T47D (cell line): Measurements from ENCODE around the gene MAN1B1.

Experiments
- DNase-seq, 2 experiments: peaks; one replicate each; pipeline versions ENCODE4 v3.0.0 to v3.0.0-alpha.2; 2011 to 2012; ENCODE audit warnings: low read depth in 1 of 2, low spot score in 1 of 2
- JUND ChIP-seq: IDR thresholded peaks from 2 replicates; pipeline ENCODE4 v1.6.1; 2012; ENCODE audit warnings: low read depth
- in situ Hi-C: cut with HindIII; loops from 2 replicates; pipeline ENCODE4 v1.10.0; 2016; ENCODE audit warnings: low sequenced_read_pairs, low pct_unique_long_range_greater_than_20kb

Gene MAN1B1

GRCh38 chr9:137108608-137109249 is 21.9 kb downstream of the MAN1B1 start:
- TF ChIP-seq JUND: no peak
- DNase-seq: no peak
- in situ Hi-C loops: no loop called here

- in situ Hi-C loops: no loop called here
- no peak for TF ChIP-seq JUND
- DNase-seq: no peak
These were observed 22.7 kb downstream of the MAN1B1 start for GRCh38 chr9:137109250-137110146.

GRCh38 chr9:137110147-137110910 is 23.5 kb downstream of the MAN1B1 start:
- no peak for DNase-seq
- no peak for TF ChIP-seq JUND
- in situ Hi-C loops: no loop called here

GRCh38 chr9:137110911-137111787 is 24.4 kb downstream of the MAN1B1 start:
- no peak for DNase-seq
- TF ChIP-seq JUND: no peak
- in situ Hi-C loops: no loop called here

GRCh38 chr9:137111788-137112563 is 25.2 kb downstream of the MAN1B1 start:
- in situ Hi-C loops: no loop called here

GRCh38 chr9:137112564-137113384 is 26.0 kb downstream of the MAN1B1 start:
- in situ Hi-C loops: no loop called here
- DNase-seq: no peak
- TF ChIP-seq JUND: no peak

More at GRCh38 chr9:137111788-137112563, 25.2 kb downstream of the MAN1B1 start:
- TF ChIP-seq JUND: no peak
- no peak for DNase-seq

- TF ChIP-seq JUND: no peak
- no peak for DNase-seq
- in situ Hi-C loops: no loop called here
These were observed 26.8 kb downstream of the MAN1B1 start for GRCh38 chr9:137113385-137114159.

- in situ Hi-C loops: no loop called here
These were observed 27.4 kb downstream of the MAN1B1 start for GRCh38 chr9:137114220-137114612.

GRCh38 chr9:137114613-137115393 is 28.0 kb downstream of the MAN1B1 start, which contains the start of gene DPP7:
Gene DPP7, minus strand, starts transcription at chr9:137114733. Its CDS starts 20 bp downstream, at chr9:137114713.
- TF ChIP-seq JUND: no peak
- in situ Hi-C loops: no loop called here
- DNase-seq: peak; percentile 83 to 98

More at GRCh38 chr9:137114220-137114612, 27.4 kb downstream of the MAN1B1 start:
- TF ChIP-seq JUND: no peak
- DNase-seq: no peak
